HUES48 (cell line): Measurements from ENCODE around the gene CDKN1A.

Experiments used
- H3K27ac ChIP-seq: one replicate; pipeline ENCODE4 v1.7.0; 2013; ENCODE audit warnings: low read depth, low read length, inconsistent platforms
- H3K27me3 ChIP-seq: 2 replicates; pipeline ENCODE4 v1.6.1; 2013; ENCODE audit warnings: mild to moderate bottlenecking, low read length; ENCODE audit not compliant: control insufficient read depth, insufficient read depth
- H3K36me3 ChIP-seq: 2 replicates; pipeline ENCODE4 v1.6.1; 2013; ENCODE audit warnings: low read length; ENCODE audit not compliant: control insufficient read depth, insufficient read depth
- H3K4me1 ChIP-seq: 2 replicates; pipeline ENCODE4 v1.6.1; 2013; ENCODE audit warnings: mild to moderate bottlenecking, low read length; ENCODE audit not compliant: control insufficient read depth, insufficient read depth
- H3K4me3 ChIP-seq: 2 replicates; pipeline ENCODE4 v1.5.1; 2013; ENCODE audit warnings: mild to moderate bottlenecking, low read depth, low read length
- H3K9ac ChIP-seq: 2 replicates; pipeline ENCODE4 v1.6.1; 2013; ENCODE audit warnings: mild to moderate bottlenecking, low read depth, low read length, moderate library complexity
- H3K9me3 ChIP-seq: 2 replicates; pipeline ENCODE4 v1.6.1; 2013; ENCODE audit warnings: low read length; ENCODE audit not compliant: control insufficient read depth, insufficient read depth

The CDKN1A gene

DNA sequence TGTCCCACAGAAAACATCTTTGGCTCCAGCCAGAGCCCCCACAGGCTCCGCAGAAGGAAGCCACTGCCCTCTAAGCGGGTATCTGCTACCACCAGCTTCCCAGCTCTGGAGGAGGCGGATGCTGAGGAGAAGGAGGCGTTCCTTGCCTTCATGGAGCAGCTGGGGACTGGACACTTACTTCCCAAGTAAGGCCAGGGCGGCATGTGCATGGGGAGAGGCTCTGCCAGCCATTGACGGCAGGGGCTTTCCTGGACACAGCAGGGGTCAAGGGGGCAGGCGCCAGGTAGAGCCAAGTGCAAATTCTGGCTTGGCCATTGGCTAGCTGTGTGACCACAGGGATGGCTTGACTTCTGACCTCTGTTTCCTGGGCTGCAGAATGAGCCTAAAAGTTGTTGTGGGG lies 37.0 kb downstream of the CDKN1A start:
- Histone ChIP-seq H3K4me1 (peaks cover 6% of the 10 kb centered on the region; the same call in 1 of the 2 replicates), H3K9me3 (no peaks in the 10 kb centered on the region), H3K36me3 (no peaks in the 10 kb centered on the region), H3K27me3 (no peaks in the 10 kb centered on the region), H3K27ac (no peak overlapping the region), H3K9ac (no peak overlapping the region), H3K4me3 (no peak overlapping the region)

DNA sequence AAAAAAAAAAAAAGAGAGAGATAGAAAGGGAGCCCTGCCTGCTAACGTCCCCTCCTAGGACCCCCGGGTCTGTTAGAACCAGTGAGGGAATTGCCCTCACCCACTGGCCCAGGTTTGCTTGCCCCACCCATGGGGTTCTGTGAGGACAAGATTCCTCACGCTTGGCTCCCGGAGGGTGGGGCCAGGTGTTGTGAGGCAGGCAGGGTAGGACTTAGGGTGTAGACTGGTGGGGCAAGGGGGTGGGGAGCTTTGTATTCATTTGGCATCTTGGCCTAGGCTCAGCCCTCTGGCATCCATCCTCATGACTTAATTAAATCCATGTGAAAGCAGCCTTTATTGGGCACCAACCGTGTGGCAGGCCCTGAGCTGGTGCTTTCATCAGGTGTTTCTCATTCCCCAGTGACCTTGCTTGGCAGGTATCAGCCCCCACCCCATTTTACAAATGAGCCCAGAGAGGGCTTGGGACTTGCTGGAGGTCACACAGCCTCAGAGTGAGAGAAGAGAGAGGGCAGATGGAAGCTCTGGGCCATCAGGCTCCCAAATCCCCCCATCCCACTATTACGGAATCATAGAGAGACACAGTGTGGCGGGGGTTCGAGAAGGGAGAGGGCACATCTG lies 38.1 kb downstream of the CDKN1A start:
- no peak overlapping the region for H3K9ac ChIP-seq
- H3K4me1 ChIP-seq: peaks cover 6% of the 10 kb centered on the region; the same call in 1 of the 2 replicates
- H3K27me3 ChIP-seq: no peaks in the 10 kb centered on the region
- H3K36me3 ChIP-seq: no peaks in the 10 kb centered on the region
- H3K27ac ChIP-seq: no peak overlapping the region
- no peaks in the 10 kb centered on the region for H3K9me3 ChIP-seq
- no peak overlapping the region for H3K4me3 ChIP-seq

DNA sequence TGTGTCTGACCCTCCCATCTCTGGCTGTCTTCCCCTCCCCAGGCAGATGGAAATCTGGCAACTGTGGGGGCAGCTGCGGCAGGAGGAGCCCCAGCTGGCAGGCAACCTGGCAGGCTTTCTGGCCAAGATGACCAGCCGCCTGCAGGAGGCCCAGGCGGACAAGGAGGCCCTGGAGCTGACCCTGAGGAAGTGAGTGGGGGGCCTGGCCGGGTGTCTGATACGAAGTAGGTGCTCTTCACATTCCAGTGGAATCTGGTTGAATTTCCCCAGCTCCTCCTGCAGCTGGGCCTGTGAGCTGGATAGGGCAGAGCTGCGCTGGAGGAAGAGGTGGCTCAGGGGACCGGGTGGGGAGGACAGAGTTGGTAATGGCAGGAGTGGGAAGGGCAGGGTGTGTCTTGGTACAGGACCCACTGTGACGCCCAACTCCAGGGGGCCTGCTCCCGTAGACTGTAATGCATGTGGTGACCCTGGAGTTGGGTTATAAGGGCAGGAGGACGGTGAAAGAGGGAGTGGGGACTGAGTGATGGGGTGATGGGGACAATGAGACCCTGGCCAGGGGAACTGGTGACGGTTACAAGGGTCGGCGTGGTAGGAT lies 38.8 kb downstream of the CDKN1A start:
- Histone ChIP-seq H3K9ac (no peak overlapping the region), H3K4me1 (peaks cover 6% of the 10 kb centered on the region; the same call in 1 of the 2 replicates)

DNA sequence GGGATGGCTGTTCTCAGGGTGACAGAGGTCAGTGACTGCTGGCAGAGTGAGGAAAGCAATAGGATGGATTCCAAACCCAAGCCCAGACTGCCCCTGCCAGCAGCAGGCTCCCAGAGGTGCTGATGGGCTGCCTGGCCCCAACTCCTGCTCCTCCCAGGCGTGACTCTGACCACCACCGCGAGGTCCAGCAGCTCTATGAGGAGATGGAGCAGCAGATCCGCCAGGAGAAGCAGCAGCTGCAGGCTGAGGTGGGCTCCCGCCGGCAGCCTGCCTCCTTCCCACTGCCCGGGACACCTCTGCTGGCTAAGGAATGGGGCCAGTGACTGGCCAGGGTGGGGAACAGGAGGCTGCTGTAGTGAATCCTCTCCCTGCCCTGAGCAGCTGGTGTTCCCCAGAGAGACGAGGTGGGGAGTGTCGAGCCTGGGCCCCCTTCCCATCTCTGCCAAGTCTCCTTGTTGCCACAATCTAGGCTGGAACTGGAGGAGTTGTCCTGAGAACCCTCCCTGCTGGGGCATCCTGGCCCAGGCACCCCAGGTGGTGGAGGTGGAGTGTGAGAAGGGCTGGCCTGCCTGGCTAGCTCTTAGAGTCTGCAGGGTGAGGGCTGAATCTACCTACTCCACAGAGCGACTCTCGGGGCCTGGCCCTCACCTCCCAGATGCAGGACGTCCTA lies 39.5 kb downstream of the CDKN1A start:
- no peak overlapping the region for H3K4me3 ChIP-seq
- H3K9ac ChIP-seq: no peak overlapping the region
- peaks cover 6% of the 10 kb centered on the region; the same call in 1 of the 2 replicates for H3K4me1 ChIP-seq
- H3K27ac ChIP-seq: no peak overlapping the region
- no peaks in the 10 kb centered on the region for H3K27me3 ChIP-seq
- H3K36me3 ChIP-seq: no peaks in the 10 kb centered on the region
- no peaks in the 10 kb centered on the region for H3K9me3 ChIP-seq

More for the DNA sequence above, 38.8 kb downstream of the CDKN1A start:
- Histone ChIP-seq H3K4me3 (no peak overlapping the region), H3K27ac (no peak overlapping the region), H3K9me3 (no peaks in the 10 kb centered on the region), H3K27me3 (no peaks in the 10 kb centered on the region), H3K36me3 (no peaks in the 10 kb centered on the region)

DNA sequence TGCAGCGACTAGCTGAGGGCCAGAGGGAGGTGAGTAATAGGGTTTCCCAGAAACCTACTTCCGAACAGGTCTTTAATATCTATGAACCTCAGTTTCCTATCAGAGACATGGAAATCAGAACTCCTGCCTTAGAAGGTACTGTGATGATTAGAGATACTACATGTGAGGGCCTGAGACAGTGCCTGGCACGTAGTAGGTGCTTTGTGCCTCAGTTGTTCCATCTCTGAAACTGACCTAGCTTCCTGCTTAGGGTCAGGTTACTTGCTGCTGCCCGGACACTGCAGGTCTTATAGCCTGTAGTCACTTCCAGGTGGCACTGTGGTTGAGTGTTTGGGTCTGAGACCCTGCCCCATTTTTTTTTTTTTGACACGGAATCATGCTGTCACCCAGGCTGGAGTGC lies 40.0 kb downstream of the CDKN1A start:
- peaks cover 6% of the 10 kb centered on the region; the same call in 1 of the 2 replicates for H3K4me1 ChIP-seq
- no peaks in the 10 kb centered on the region for H3K27me3 ChIP-seq
- no peak overlapping the region for H3K9ac ChIP-seq
- no peak overlapping the region for H3K27ac ChIP-seq
- H3K36me3 ChIP-seq: no peaks in the 10 kb centered on the region
- H3K4me3 ChIP-seq: no peak overlapping the region
- H3K9me3 ChIP-seq: no peaks in the 10 kb centered on the region

DNA sequence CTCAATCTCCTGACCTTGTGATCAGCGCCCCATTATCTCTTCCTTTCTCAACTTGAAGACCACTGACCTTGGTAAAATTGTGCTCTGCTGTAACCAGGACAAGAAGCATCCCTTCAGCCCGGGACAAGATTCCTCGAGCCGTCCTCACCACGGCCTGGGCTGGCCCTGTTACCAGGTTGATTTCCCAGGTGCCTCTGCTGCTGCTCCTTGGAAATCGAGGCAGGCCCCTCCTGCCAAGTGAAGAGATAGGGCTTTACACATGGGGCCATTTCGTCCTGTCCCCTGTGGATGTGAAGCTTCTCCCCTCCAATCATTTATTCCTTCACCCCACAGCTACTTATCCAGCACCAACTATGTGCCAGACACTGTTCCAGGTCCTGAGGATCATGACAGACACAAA lies 40.6 kb downstream of the CDKN1A start:
- Histone ChIP-seq H3K36me3 (no peaks in the 10 kb centered on the region), H3K4me3 (no peak overlapping the region), H3K4me1 (peaks cover 6% of the 10 kb centered on the region; the same call in 1 of the 2 replicates), H3K9ac (no peak overlapping the region), H3K27ac (no peak overlapping the region), H3K9me3 (no peaks in the 10 kb centered on the region), H3K27me3 (no peaks in the 10 kb centered on the region)

DNA sequence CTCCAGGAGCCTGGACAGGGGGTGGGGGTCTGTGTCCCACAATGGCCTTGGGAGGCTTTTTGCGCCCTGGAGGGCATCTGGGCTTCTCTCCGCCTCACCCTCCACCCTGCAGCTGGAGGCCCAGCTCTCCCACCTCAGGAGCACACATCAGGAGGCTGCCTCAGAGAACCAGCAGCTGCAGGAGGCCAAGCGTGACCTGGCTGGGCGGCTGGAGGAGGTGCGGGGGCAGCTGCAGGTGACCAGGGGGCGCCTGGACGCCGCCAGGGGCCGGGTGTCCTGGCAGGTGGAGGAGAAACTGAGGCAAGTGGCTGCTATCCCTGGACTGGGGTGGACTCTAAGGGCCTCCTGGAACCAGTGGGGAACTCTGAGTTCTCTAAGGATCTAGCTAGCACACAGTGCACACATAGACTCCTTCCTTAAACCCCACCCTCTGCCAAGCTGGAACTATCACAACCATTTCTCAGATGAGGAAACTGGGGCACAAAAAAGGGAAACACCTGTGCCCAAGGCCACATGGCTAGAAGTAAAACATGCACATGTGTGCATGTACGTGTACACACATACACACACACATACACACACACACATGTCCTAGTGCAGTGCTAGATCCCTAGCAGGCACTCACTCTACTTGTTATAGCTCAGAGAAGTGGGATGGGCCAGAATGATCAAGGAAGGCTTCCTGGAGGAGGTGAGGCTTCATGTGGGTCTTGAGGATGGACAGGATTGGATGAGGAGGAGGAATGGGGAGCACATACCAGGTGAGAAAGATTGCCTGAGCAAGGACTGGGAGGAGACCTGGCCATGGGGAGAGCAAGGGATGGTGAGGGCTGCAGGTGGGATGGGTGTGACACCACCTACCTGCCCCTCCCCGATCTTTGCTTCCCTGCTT lies 42.0 kb downstream of the CDKN1A start:
- H3K9me3 ChIP-seq: no peaks in the 10 kb centered on the region
- no peaks in the 10 kb centered on the region for H3K36me3 ChIP-seq
- no peak overlapping the region for H3K4me3 ChIP-seq
- no peaks in the 10 kb centered on the region for H3K27me3 ChIP-seq
- peaks cover 5% of the 10 kb centered on the region; the same call in 1 of the 2 replicates for H3K4me1 ChIP-seq
- H3K9ac ChIP-seq: no peak overlapping the region
- H3K27ac ChIP-seq: no peak overlapping the region

DNA sequence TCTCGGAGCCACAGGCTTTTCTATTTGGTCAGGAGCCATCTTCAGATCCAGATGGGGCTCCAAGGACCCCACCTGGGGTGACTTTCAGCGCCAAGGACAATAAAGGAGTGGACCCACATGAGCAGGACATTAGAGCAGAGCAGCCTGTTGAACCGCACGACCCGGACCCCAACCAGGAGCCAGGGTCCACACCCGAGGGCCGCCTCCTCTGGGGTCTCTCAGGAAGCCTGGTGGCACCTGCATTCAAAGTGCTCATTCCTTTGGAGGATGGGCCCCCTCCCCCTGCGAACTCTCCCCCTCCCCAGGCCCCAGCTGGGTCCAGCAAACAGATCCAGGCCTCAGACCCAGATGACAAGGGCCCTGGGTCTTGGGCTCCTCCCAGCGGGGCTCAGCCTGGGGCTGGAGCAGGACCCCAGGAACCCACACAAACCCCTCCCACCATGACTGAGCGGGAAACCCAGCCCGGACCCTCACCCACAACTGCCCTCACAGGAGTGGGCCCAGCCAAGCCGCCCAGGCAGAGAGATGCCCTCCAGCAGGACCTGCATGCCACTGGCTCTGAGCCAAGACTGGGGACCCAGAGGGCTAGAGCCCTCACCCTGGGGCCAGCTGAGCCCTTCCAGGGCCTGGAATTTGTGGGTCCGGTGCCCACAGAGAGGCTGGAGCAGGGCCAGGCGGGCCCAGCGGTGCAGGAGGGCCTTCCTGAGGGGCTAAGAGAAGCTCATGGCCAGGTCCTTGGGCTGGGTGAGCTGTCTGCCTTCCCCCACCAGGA lies 43.0 kb downstream of the CDKN1A start:
- no peak overlapping the region for H3K9ac ChIP-seq
- H3K4me3 ChIP-seq: no peak overlapping the region
- H3K4me1 ChIP-seq: no peaks in the 10 kb centered on the region
- no peaks in the 10 kb centered on the region for H3K9me3 ChIP-seq
- no peak overlapping the region for H3K27ac ChIP-seq
- no peaks in the 10 kb centered on the region for H3K27me3 ChIP-seq
- H3K36me3 ChIP-seq: no peaks in the 10 kb centered on the region

DNA sequence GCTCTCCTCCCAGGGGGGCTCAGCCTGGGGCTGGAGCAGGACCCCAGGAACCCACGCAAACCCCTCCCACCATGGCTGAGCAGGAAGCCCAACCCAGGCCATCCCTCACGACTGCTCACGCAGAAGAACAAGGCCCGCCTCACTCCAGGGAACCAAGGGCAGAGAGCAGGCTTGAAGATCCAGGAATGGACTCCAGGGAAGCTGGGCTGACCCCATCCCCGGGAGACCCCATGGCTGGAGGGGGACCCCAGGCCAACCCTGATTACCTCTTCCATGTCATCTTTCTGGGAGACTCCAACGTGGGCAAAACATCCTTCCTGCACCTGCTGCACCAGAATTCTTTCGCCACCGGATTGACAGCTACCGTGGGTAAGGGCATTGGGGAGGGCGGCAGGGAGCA lies 43.9 kb downstream of the CDKN1A start:
- Histone ChIP-seq H3K4me3 (no peak overlapping the region), H3K9me3 (no peaks in the 10 kb centered on the region), H3K27ac (no peak overlapping the region), H3K36me3 (no peaks in the 10 kb centered on the region), H3K4me1 (no peaks in the 10 kb centered on the region), H3K27me3 (no peaks in the 10 kb centered on the region), H3K9ac (no peak overlapping the region)

DNA sequence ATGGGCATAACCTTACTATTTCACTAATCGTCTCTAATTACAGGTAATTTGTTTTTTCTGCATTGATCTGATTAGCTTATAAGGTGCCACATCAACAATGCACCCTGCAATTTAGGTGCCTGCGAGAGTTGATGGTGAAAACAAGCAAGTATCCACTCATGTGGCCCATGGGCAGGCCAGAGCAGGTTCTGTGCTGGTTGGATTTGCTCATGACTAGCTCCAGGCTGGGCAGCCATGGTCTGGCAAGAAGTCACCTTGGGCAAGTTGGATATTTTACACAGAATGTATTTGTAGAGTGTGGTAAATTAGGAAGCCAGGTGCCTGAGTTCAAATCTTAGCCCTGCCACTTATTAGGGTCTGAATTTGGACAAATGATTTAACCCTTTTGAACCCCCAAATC lies 44.4 kb downstream of the CDKN1A start:
- no peak overlapping the region for H3K27ac ChIP-seq

More for the DNA sequence above, 44.4 kb downstream of the CDKN1A start:
- Histone ChIP-seq H3K36me3 (no peaks in the 10 kb centered on the region), H3K9me3 (no peaks in the 10 kb centered on the region), H3K27me3 (no peaks in the 10 kb centered on the region), H3K4me3 (no peak overlapping the region), H3K9ac (no peak overlapping the region), H3K4me1 (no peaks in the 10 kb centered on the region)
